Epithelial cell of esophagus (primary cell): ENCODE data around the gene STRADA.

Source experiments
- DNase-seq: peaks from one replicate; pipeline ENCODE4 v3.0.0; 2010; ENCODE audit warnings: low read depth
- H3K4me3 ChIP-seq: 2 replicates; pipeline ENCODE4 v1.5.1; 2011; ENCODE audit warnings: mild to moderate bottlenecking, low read length, control low read depth
- TF ChIP-seq, protein P1 (sequence below): IDR thresholded peaks from 2 replicates; pipeline ENCODE4 v1.5.1; 2011; ENCODE audit warnings: low read depth, mild to moderate bottlenecking, low read length, control low read depth, inconsistent platforms; ENCODE audit not compliant: insufficient read depth; ENCODE audit errors: missing control alignments

STRADA gene

DNA sequence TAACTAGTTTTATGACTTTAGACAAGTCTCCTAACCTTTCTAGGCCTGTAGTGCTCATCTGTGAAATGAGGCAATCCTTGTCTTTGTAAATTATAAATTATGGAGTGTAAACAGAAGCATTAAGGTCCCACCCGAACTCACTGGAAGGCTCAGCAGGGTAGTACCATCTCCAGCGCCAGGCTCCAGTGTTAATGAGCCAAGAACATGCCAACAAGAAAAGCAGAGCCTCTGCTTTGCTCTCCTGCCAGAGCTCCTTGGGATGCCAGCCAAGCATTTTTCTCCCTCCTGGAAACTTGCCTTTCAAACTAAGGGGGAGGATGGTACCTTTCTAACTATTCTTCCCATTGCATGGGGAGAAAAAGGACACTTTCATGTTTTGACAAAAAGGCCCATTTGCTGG, 56.6 kb downstream of the STRADA start:
- TF ChIP-seq, protein P1, sequence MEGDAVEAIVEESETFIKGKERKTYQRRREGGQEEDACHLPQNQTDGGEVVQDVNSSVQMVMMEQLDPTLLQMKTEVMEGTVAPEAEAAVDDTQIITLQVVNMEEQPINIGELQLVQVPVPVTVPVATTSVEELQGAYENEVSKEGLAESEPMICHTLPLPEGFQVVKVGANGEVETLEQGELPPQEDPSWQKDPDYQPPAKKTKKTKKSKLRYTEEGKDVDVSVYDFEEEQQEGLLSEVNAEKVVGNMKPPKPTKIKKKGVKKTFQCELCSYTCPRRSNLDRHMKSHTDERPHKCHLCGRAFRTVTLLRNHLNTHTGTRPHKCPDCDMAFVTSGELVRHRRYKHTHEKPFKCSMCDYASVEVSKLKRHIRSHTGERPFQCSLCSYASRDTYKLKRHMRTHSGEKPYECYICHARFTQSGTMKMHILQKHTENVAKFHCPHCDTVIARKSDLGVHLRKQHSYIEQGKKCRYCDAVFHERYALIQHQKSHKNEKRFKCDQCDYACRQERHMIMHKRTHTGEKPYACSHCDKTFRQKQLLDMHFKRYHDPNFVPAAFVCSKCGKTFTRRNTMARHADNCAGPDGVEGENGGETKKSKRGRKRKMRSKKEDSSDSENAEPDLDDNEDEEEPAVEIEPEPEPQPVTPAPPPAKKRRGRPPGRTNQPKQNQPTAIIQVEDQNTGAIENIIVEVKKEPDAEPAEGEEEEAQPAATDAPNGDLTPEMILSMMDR = no peak
- DNase-seq = no peak
- no peak overlapping the region for H3K4me3 ChIP-seq

DNA sequence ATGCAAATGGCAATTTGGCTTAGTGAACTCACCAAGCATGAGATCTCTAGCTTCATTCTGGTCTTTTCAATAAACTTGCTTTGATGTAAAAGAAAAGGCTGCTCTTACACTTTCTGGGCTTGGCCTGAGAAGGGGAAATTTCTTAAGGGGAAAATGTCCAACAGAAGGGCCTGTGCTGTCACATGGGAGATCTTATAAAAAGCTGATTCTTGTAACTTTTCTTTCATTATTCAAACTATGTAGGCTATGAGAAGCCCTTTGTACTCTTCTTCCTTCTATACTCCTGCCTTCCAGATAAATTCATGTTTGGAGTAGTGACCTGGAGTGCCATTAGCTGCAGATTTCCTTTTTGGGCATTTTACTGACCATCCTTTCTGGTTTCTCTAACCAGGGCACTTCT, 58.6 kb downstream of the STRADA start:
- TF ChIP-seq, protein P1 = no peak
- no peak overlapping the region for H3K4me3 ChIP-seq
- no peak for DNase-seq

DNA sequence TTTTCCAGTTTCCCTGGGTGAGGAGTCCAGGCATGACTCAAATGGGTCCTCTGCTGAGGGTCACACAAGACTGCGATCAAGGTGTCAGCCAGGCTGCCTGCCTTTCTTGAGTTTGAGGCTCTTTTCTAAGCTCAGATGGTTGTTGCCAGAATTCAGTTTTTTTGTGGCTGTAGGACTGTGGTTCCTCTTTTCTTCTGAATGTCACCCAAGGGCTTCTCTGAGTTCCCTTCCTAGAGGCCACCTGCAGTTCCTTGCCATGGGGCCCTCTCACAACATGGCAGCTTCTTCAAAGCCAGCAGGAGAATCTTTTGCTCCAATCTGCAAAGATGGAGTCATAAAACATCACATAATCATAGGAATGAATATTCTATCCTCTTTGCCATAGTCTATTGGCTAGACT, 59.2 kb downstream of the STRADA start:
- TF ChIP-seq, protein P1 = no peak
- no peak overlapping the region for H3K4me3 ChIP-seq
- no peak for DNase-seq

DNA sequence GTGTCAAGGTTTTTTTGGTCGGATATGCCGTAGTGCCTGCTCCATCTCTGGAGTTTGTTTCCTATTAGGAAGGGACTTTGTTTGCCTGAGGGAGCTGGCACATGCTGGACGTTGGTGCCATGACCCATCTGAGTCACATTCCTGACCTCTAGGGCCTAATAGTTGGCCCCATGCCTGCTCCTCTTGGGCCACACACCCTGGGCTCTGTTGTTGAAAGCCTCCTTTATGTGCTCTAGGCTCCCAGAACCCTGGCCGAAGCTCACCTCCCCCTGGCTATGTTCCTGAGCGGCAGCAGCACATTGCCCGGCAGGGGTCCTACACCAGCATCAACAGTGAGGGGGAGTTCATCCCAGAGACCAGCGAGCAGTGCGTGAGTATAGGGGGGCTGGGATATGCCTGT, 60.1 kb downstream of the STRADA start:
- no peak overlapping the region for H3K4me3 ChIP-seq
- DNase-seq = no peak
- TF ChIP-seq, protein P1 = no peak

DNA sequence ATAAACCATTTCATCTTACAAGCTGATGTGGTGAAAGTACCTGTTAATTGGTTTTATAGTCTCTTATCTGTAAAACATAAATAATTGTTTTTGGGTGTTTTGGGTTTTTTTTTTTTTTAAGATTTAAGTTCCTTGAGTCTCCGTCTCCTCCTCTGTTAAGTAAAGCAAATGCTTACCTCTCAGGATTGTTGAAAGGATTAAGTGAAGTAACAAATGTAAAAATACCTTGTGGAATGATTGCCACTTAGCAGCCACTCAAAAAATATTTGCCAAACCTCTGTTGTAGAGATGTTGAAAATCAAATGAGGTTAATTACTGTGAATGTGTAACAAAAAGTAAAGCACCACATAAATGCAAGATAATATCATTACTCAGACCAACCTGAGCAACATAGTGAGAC, 60.9 kb downstream of the STRADA start:
- H3K4me3 ChIP-seq = no peak overlapping the region
- no peak for DNase-seq
- TF ChIP-seq, protein P1 = no peak

DNA sequence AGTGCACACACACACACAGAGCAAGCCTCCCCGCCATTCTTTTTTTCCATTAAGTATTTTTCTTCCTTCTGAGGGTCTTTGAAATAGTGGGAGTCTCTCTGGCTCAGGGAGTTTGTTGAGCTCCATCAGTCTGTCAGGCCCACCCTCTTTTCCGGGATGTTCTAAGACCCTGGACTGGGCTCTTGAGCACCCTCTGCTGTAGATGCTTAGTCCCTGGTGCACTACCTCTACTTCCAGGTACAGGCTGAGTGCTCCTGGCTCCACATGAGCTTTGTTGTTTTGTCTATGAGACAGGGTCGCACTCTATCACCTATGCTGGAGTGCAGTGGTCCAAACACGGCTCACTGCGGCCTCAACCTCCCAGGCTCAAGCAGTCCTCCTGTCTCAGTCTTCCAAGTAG, 62.4 kb downstream of the STRADA start:
- no peak for DNase-seq
- H3K4me3 ChIP-seq = no peak overlapping the region
- TF ChIP-seq, protein P1 = no peak

DNA sequence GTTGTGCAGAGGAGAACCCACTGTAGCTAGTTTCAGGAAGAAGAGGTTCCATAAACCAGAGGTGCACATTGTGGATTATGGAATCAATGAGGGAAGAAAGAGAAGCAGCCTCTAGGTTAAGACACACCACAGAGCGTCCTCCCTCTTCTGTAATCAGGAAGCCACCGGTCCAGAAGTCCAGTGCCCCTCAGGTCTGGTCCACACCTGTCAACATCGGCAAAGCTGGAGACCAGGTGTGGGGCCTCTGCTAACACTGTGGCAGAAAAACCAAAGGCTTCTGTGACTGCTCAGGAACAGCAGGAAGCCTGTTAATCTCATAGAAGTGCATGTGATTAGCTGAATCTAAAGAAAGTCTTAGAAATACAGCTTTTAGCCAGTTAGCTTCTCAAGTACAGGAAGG, 65.0 kb downstream of the STRADA start:
- H3K4me3 ChIP-seq = no peak overlapping the region
- DNase-seq = no peak
- TF ChIP-seq, protein P1 = no peak
